ENCODE data around the gene FZD2.
A peak's percentile ranks its signal among the peaks of the same experiment; 100 is the strongest.
"Not testable (repeated sequence)": the region's sequence is repeated elsewhere in the genome, so short reads cannot be mapped to it uniquely, and the experiment has no call there.

Gene FZD2

GRCh38 chr17:44556832-44557606 is at the start of gene FZD2:
Gene FZD2, plus strand, starts transcription at chr17:44557484. Its CDS starts 205 bp downstream, at chr17:44557689.
- in situ Hi-C loops (cut with MboI; ENCODE audit: low pct_unique_long_range_greater_than_20kb, low sequenced_read_pairs) = no loop called here

GRCh38 chr17:44511241-44512134 is 45.8 kb upstream of the FZD2 start:
- peak; percentile 48 for DNase-seq
- in situ Hi-C loops (cut with MboI; ENCODE audit: low pct_unique_long_range_greater_than_20kb, low sequenced_read_pairs) = not testable (repeated sequence)

More at GRCh38 chr17:44556832-44557606, at the start of gene FZD2:
- peak; percentile 97 for DNase-seq

GRCh38 chr17:44518032-44518431 is 39.3 kb upstream of the FZD2 start:
- in situ Hi-C loops (cut with MboI; ENCODE audit: low pct_unique_long_range_greater_than_20kb, low sequenced_read_pairs) = no loop called here

GRCh38 chr17:44522883-44523671 is 34.2 kb upstream of the FZD2 start:
- DNase-seq = peak; percentile 84
- in situ Hi-C loops (cut with MboI; ENCODE audit: low pct_unique_long_range_greater_than_20kb, low sequenced_read_pairs) = no loop called here

More at GRCh38 chr17:44518032-44518431, 39.3 kb upstream of the FZD2 start:
- no peak for DNase-seq

- no peak for DNase-seq
- in situ Hi-C loops (cut with MboI; ENCODE audit: low pct_unique_long_range_greater_than_20kb, low sequenced_read_pairs) = no loop called here
These were observed 33.7 kb upstream of the FZD2 start for GRCh38 chr17:44523672-44523972.

GRCh38 chr17:44527102-44527501 is 30.2 kb upstream of the FZD2 start:
- DNase-seq = no peak
- in situ Hi-C loops (cut with MboI; ENCODE audit: low pct_unique_long_range_greater_than_20kb, low sequenced_read_pairs) = no loop called here

GRCh38 chr17:44527954-44528353 is 29.3 kb upstream of the FZD2 start:
- no peak for DNase-seq
- in situ Hi-C loops (cut with MboI; ENCODE audit: low pct_unique_long_range_greater_than_20kb, low sequenced_read_pairs) = no loop called here

GRCh38 chr17:44529864-44530263 is 27.4 kb upstream of the FZD2 start:
- no peak for DNase-seq
- in situ Hi-C loops (cut with MboI; ENCODE audit: low pct_unique_long_range_greater_than_20kb, low sequenced_read_pairs) = no loop called here

GRCh38 chr17:44530896-44531418 is 26.3 kb upstream of the FZD2 start:
- in situ Hi-C loops (cut with MboI; ENCODE audit: low pct_unique_long_range_greater_than_20kb, low sequenced_read_pairs) = no loop called here
- no peak for DNase-seq

GRCh38 chr17:44533533-44534246 is 23.6 kb upstream of the FZD2 start:
- peak; percentile 89 for DNase-seq
- in situ Hi-C loops (cut with MboI; ENCODE audit: low pct_unique_long_range_greater_than_20kb, low sequenced_read_pairs) = no loop called here

GRCh38 chr17:44536090-44536953 is 21.0 kb upstream of the FZD2 start:
- peak; percentile 48 for DNase-seq
- in situ Hi-C loops (cut with MboI; ENCODE audit: low pct_unique_long_range_greater_than_20kb, low sequenced_read_pairs) = no loop called here

GRCh38 chr17:44537922-44538321 is 19.4 kb upstream of the FZD2 start:
- in situ Hi-C loops (cut with MboI; ENCODE audit: low pct_unique_long_range_greater_than_20kb, low sequenced_read_pairs) = not testable (repeated sequence)

GRCh38 chr17:44539673-44540072 is 17.6 kb upstream of the FZD2 start:
- DNase-seq = no peak
- in situ Hi-C loops (cut with MboI; ENCODE audit: low pct_unique_long_range_greater_than_20kb, low sequenced_read_pairs) = loop anchor here (10.0 kb wide), 1 partner anchor 85 kb away; no protein-coding TSS in a partner anchor

More at GRCh38 chr17:44537922-44538321, 19.4 kb upstream of the FZD2 start:
- DNase-seq = not testable (repeated sequence)

- DNase-seq = no peak
- in situ Hi-C loops (cut with MboI; ENCODE audit: low pct_unique_long_range_greater_than_20kb, low sequenced_read_pairs) = loop anchor here (10.0 kb wide), 1 partner anchor 84 kb away; no protein-coding TSS in a partner anchor
These were observed 16.8 kb upstream of the FZD2 start for GRCh38 chr17:44540246-44541084.

- in situ Hi-C loops (cut with MboI; ENCODE audit: low pct_unique_long_range_greater_than_20kb, low sequenced_read_pairs) = loop anchor here (10.0 kb wide), 1 partner anchor 83 kb away; no protein-coding TSS in a partner anchor
These were observed 15.3 kb upstream of the FZD2 start for GRCh38 chr17:44541884-44542581.

More at GRCh38 chr17:44541884-44542581, 15.3 kb upstream of the FZD2 start:
- DNase-seq = no peak

Data from KBM-7 (cell line).